AG20443 (cell line): Measurements from ENCODE around the gene PLA2G4E.

Source experiments
- DNase-seq: peaks from one replicate; pipeline ENCODE4 v3.0.0; 2012; ENCODE audit warnings: low spot score, mixed read lengths

Gene PLA2G4E

DNA sequence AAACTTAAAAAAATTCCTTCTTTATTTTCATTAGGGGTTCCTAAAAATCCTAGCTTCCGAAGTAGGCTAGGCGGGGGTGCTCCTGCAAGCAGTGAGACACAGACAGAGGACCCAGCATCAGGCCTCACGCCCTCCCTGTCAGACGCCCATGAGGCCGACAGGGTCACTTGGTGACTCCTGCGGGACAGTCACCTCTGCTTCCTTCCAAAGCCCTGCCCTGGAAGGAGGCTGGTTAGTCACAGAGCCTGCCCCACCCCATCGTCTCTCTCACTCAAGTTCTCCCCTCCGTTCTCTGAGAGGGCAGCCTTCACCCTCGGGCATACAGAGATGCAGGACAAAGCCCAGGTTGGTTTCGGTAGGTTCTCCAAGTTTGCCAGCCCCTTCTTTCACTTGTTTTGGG, 87.1 kb downstream of the PLA2G4E start:
- peak; percentile 60 for DNase-seq

DNA sequence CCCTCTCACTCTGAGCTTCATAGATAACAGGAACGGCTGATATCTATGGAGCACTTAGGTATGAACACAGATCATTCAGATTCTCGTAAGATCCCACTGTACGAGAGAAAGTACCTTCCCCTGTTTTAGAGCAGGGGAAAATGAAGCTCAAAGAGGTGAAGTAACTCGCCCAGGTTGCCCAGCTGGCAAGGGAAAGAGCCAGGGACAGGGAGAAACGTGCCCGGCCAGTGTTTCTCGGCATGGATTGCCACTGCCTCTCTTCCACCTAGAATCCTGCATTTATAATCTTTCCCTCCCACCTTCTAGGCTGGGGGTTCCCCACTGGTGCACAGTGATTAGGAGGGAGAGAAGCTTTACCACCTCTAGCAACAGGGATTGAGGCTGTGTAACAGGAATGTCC, 87.5 kb downstream of the PLA2G4E start:
- no peak for DNase-seq

DNA sequence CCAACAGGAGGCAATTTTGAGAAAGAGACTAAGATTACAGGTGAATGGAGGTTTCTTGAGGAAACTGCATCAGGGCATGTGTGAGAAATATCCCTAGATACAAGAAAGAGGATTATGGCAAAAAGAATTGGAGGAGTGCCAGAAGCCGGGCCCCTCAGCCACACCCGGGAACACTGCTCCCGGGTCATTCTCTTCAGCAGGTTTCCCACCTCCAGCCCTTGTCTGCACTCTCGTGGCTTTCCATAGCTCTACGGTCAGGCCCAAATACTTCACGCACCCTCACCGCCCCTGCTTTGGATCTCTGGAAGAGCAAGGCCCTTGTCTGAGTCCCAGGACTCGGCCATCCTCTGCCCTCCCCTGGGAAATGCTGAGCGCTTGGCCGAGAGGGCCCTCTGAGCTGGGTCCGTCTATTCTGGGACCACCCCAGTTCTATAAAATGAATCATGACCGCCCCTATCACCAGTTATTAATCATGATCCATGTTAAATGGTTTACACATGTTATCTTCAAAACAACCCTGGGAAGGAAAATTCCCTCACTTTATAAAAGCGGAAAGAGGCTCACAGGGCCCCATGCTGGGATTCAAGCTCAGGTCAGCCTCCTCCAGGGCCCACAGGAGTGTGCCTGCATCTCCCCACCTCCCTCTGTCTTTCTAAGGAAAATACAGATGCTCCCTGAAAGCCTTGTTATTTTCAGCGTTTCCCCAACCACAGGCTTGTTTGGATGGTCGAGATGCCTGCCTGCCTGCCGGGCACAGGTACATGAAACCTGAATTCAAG, 88.1 kb downstream of the PLA2G4E start:
- DNase-seq: no peak

DNA sequence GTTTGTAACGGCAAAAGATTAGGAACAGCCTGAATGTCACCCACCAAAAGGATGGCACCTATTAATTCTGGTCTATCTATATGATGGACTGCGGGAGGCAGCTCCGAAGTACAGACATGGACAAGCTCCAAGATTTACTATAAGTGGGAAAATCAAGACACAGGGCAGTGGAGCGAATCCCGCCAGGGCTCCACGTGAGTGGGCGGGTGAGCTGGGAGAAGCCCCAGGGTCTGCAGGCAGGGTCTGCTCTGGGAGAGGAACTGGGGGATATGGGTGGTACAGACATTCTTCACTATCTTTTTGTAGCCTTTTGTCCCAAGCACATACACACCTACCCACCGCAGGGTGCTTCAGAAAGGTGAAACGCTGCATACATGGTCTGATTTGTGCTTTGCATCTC, 88.7 kb downstream of the PLA2G4E start:
- no peak for DNase-seq
